ENCODE results near the gene CXCL17. TPM values are rescaled to one million over a fixed set of nuclear protein-coding genes. Genes with fewer than 3 reads are reported as not detected.

CXCL17 gene
- total RNA-seq, 1 experiment from 2014 or later = 1.1 TPM

DNA sequence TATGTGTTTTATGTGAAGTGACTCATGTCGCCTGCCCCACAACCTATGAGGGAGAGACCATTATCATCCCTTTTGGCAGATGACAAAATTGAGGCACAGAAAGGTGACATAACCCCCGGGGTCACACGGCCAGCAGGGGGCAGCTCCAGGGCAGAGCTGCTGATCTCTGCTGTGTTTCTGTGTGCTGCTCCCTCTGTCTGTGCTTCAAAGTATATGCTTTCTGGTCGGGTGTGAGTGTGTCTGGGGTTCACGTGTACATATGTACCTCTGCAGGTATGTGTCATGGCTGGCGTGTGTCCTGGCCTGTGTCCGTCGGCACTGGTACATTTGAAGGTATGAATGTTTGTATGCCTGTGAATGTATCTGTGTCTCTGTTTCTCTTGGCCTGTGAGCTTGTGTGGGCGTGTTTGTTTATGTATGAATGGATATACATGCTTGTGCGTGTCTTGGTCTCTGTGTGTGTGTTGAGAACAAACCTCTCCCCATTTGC is 22.6 kb downstream of the CXCL17 start:
- Mint-ChIP-seq H3K36me3 (ENCODE audit: insufficient read depth, unreplicated experiment) (peaks cover 17% of the 10 kb centered on the region), H3K27me3 (ENCODE audit: insufficient read depth, unreplicated experiment) (no peaks in the 10 kb centered on the region), H3K4me3 (ENCODE audit: unreplicated experiment) (no peak overlapping the region), H3K9me3 (ENCODE audit: unreplicated experiment) (no peaks in the 10 kb centered on the region), H3K27ac (ENCODE audit: unreplicated experiment) (no peak overlapping the region), H3K4me1 (ENCODE audit: low read depth, unreplicated experiment) (peaks cover 15% of the 10 kb centered on the region)
- Histone ChIP-seq H3K4me1 (peaks cover 14% of the 10 kb centered on the region), H3K36me3 (ENCODE audit: control insufficient read depth, insufficient read depth, low read length) (no peaks in the 10 kb centered on the region), H3K9me3 (no peaks in the 10 kb centered on the region), H3K27me3 (replicated peaks; ENCODE audit: control insufficient read depth, insufficient read depth, low read length) (no peaks in the 10 kb centered on the region), H3K4me3 (ENCODE audit: low read depth, low read length) (no peak overlapping the region)
- TF ChIP-seq, protein P1, sequence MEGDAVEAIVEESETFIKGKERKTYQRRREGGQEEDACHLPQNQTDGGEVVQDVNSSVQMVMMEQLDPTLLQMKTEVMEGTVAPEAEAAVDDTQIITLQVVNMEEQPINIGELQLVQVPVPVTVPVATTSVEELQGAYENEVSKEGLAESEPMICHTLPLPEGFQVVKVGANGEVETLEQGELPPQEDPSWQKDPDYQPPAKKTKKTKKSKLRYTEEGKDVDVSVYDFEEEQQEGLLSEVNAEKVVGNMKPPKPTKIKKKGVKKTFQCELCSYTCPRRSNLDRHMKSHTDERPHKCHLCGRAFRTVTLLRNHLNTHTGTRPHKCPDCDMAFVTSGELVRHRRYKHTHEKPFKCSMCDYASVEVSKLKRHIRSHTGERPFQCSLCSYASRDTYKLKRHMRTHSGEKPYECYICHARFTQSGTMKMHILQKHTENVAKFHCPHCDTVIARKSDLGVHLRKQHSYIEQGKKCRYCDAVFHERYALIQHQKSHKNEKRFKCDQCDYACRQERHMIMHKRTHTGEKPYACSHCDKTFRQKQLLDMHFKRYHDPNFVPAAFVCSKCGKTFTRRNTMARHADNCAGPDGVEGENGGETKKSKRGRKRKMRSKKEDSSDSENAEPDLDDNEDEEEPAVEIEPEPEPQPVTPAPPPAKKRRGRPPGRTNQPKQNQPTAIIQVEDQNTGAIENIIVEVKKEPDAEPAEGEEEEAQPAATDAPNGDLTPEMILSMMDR (IDR thresholded peaks at IDR 0.05; ENCODE audit: insufficient read depth in 1 of 2, low read depth in 1 of 2, low read length in 1 of 2, severe bottlenecking in 1 of 2, unreplicated experiment in 1 of 2) = peak; percentile 90
- ChIA-PET CTCF (interaction anchor here (0.6 to 1.2 kb wide), 8 partner anchors 13 to 1671 kb away, joined by 3 to 9 read pairs (median 3); no protein-coding TSS in a partner anchor), POLR2A (interaction anchor here (0.6 kb wide), 1 partner anchor 23 kb away, joined by 3 read pairs; no protein-coding TSS in a partner anchor)
- intact Hi-C loops (cut with micrococcal nuclease; ENCODE audit: unreplicated experiment) = no loop called here
- peak; percentile 71 to 81 for DNase-seq
- no TSS peak for BruUV-seq (replicated peaks)

DNA sequence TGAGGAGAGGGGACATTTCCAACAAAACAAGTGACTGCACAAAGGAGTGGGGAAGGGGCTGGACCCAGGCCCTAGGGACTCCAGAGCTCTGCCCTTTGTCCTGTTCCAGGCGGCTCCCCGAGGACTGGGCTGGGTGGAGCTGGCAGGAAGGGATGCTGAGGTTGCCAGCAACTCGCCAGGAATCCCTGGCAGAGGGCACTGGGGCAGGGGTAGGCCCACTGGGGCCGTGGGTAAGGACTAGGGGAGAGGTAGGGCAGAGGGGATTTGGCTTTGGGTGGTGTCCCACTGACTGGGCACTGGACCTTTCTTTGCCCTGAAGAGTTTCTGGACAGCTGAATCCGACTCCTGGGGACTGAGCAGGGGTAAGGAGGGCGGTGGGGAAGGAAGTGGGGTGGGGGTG is 23.4 kb downstream of the CXCL17 start:
- POLR2A ChIA-PET = no interaction called here
- no peak for DNase-seq
- no peaks in the 10 kb centered on the region for H3K27me3 ChIP-seq (replicated peaks; ENCODE audit: control insufficient read depth, insufficient read depth, low read length)

DNA sequence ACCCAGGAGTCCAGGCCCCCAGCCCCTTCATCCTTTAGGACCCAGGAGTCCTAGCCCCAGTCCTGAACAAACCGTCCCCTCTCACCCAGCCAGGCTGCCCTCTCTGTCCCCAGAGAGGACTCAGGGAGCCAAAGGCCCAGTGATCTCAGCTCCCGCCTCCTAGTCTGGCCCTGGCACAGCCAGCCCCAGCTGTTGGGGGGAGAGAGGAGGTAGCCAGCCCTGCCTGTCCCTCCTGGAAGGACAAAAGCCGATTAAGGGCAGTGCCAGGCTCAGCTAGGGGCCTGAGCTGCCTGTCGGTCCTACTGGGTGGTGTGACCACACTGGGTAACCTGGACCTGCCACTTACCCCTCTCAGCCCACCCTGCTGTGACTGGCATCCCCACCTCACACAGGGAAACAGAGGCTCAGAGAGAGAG is 30.1 kb downstream of the CXCL17 start:
- TF ChIP-seq, protein P1 (IDR thresholded peaks at IDR 0.05; ENCODE audit: insufficient read depth in 1 of 2, low read depth in 1 of 2, low read length in 1 of 2, severe bottlenecking in 1 of 2, unreplicated experiment in 1 of 2) = no peak

More for the DNA sequence above, 23.4 kb downstream of the CXCL17 start:
- H3K4me3 Mint-ChIP-seq (ENCODE audit: unreplicated experiment) = no peak overlapping the region
- peaks cover 11% of the 10 kb centered on the region for H3K4me1 ChIP-seq
- no peak overlapping the region for H3K27ac Mint-ChIP-seq (ENCODE audit: unreplicated experiment)
- no TSS peak for BruUV-seq (replicated peaks)
- no peak overlapping the region for H3K4me3 ChIP-seq (ENCODE audit: low read depth, low read length)
- peaks cover 15% of the 10 kb centered on the region for H3K4me1 Mint-ChIP-seq (ENCODE audit: low read depth, unreplicated experiment)
- no peaks in the 10 kb centered on the region for H3K36me3 ChIP-seq (ENCODE audit: control insufficient read depth, insufficient read depth, low read length)
- no peaks in the 10 kb centered on the region for H3K9me3 ChIP-seq
- H3K27me3 Mint-ChIP-seq (ENCODE audit: insufficient read depth, unreplicated experiment) = no peaks in the 10 kb centered on the region
- H3K9me3 Mint-ChIP-seq (ENCODE audit: unreplicated experiment) = no peaks in the 10 kb centered on the region
- CTCF ChIA-PET = interaction anchor here (0.6 to 1.2 kb wide), 3 partner anchors 13 to 82 kb away, joined by 3 read pairs; no protein-coding TSS in a partner anchor
- H3K36me3 Mint-ChIP-seq (ENCODE audit: insufficient read depth, unreplicated experiment) = peaks cover 11% of the 10 kb centered on the region
- TF ChIP-seq, protein P1 (IDR thresholded peaks at IDR 0.05; ENCODE audit: insufficient read depth in 1 of 2, low read depth in 1 of 2, low read length in 1 of 2, severe bottlenecking in 1 of 2, unreplicated experiment in 1 of 2) = no peak
- intact Hi-C loops (cut with micrococcal nuclease; ENCODE audit: unreplicated experiment) = no loop called here

More for the DNA sequence above, 30.1 kb downstream of the CXCL17 start:
- no peak overlapping the region for H3K4me3 ChIP-seq (ENCODE audit: low read depth, low read length)
- H3K9me3 Mint-ChIP-seq (ENCODE audit: unreplicated experiment) = no peaks in the 10 kb centered on the region
- BruUV-seq (replicated peaks) = no TSS peak
- POLR2A ChIA-PET = interaction anchor here (1.1 kb wide), 1 partner anchor 16 kb away, joined by 4 read pairs; no protein-coding TSS in a partner anchor
- CTCF ChIA-PET = interaction anchor here (1.3 kb wide), 1 partner anchor 11 kb away, joined by 6 read pairs; no protein-coding TSS in a partner anchor
- no peak for DNase-seq
- no peaks in the 10 kb centered on the region for H3K27me3 Mint-ChIP-seq (ENCODE audit: insufficient read depth, unreplicated experiment)
- no peak overlapping the region for H3K4me3 Mint-ChIP-seq (ENCODE audit: unreplicated experiment)
- H3K9me3 ChIP-seq = no peaks in the 10 kb centered on the region
- H3K27me3 ChIP-seq (replicated peaks; ENCODE audit: control insufficient read depth, insufficient read depth, low read length) = no peaks in the 10 kb centered on the region
- no peaks in the 10 kb centered on the region for H3K36me3 ChIP-seq (ENCODE audit: control insufficient read depth, insufficient read depth, low read length)
- H3K4me1 Mint-ChIP-seq (ENCODE audit: low read depth, unreplicated experiment) = peaks cover 5% of the 10 kb centered on the region
- intact Hi-C loops (cut with micrococcal nuclease; ENCODE audit: unreplicated experiment) = no loop called here
- peaks cover 6% of the 10 kb centered on the region for H3K36me3 Mint-ChIP-seq (ENCODE audit: insufficient read depth, unreplicated experiment)
- no peaks in the 10 kb centered on the region for H3K4me1 ChIP-seq
- no peak overlapping the region for H3K27ac Mint-ChIP-seq (ENCODE audit: unreplicated experiment)

Measured in Caco-2 (cell line).